Measurements from ENCODE around the gene CCNL2. TPM values are rescaled to one million over a fixed set of nuclear protein-coding genes. Genes with fewer than 3 reads are reported as not detected.
"Not testable (repeated sequence)": the region's sequence is repeated elsewhere in the genome, so short reads cannot be mapped to it uniquely, and the experiment has no call there.

The CCNL2 gene
- total RNA-seq, 1 experiment from 2014 or later: 142 TPM

- TF ChIP-seq CDX4 (CRISPR knock-in tag; IDR thresholded peaks at IDR 0.05; ENCODE audit: borderline replicate concordance) (no peak), HMGA2 (CRISPR knock-in tag; IDR thresholded peaks at IDR 0.05) (no peak), GRHL2 (CRISPR knock-in tag; IDR thresholded peaks at IDR 0.05; ENCODE audit: insufficient replicate concordance, severe bottlenecking) (no peak), ZBTB21 (CRISPR knock-in tag; IDR thresholded peaks at IDR 0.05; ENCODE audit: borderline replicate concordance) (no peak), GTF2I (CRISPR knock-in tag; conservative IDR thresholded peaks at IDR 0.05) (no peak), NFE2L1 (CRISPR knock-in tag; IDR thresholded peaks at IDR 0.05) (no peak), OVOL2 (CRISPR knock-in tag; IDR thresholded peaks at IDR 0.05; ENCODE audit: borderline replicate concordance) (no peak)
- TF ChIP-seq, protein P1, sequence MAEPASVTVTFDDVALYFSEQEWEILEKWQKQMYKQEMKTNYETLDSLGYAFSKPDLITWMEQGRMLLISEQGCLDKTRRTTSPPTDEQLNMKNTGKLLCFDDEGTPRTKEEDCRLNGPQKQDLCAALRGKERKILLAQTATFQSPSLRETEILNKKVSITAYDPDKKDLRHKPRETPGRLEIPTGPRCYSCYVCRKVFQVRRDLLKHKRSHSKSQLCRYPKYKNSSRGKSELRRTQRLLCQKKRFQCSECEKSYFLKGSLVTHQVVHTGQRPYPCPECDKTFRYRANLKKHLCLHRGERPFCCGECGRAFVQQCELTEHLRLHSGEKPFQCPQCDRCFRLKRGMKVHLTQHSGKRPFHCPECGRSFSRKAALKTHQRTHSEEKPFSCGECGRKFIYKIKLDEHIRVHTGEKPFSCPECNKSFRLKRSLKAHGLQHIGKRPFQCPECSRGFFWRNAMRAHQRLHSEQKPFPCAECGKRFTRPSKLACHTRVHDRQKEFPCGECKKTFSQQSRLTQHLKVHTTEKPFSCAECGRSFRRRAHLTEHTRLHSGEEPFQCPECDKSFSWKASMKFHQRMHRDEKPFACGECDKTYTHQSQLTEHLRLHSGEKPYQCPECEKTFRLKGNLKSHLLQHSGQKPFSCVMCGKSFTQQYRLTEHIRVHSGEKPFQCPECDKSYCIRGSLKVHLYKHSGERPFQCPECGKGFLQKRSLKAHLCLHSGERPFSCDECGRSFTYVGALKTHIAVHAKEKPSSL (CRISPR knock-in tag; conservative IDR thresholded peaks at IDR 0.05): no peak
Observed at GRCh38 chr1:1418464-1419362, 19.6 kb upstream of the CCNL2 start (continued).

DNA sequence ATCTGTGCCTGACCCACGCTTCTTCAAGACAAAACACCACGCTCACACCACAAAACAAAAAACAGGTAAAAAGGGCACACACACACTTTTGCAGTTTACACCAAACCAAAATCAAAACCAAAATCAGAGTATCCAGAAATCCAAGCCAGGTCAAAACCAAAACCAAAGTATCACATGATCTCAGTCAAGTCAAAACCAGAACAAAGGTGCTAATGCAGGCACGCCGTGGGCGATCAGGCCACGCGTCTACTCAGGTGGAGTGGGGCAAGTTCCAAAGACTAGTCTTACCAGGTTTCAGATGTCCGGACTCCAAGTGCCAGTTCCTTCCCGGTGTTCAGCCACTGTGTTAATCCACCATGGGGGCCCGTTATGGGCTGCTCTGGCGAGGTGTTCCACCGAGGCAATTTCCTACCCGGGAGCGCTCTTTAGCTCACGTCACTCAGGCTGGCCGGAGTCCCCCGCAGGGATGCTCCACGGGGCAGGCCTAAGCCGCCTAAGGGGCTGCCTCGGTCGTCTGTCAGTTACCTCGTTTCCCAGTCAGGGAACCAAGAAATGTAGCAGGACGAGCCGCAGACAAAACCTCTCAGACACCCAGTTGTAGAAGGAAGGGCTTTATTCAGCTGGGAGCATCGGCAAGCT, 18.8 kb upstream of the CCNL2 start:
- H3K4me3 Mint-ChIP-seq; ATAC-seq; POLR2A ChIA-PET; DNase-seq (ENCODE audit: low spot score); CTCF ChIA-PET; H3K9me3 Mint-ChIP-seq; H3K27ac Mint-ChIP-seq; H3K27me3 Mint-ChIP-seq (ENCODE audit: low read depth); H3K36me3 Mint-ChIP-seq: not testable (repeated sequence)
- H3K4me1 Mint-ChIP-seq: peaks cover 29% of the 10 kb centered on the region

GRCh38 chr1:1417396-1417795, 18.3 kb upstream of the CCNL2 start:
- H3K4me3 Mint-ChIP-seq; H3K9me3 Mint-ChIP-seq; H3K27me3 Mint-ChIP-seq (ENCODE audit: low read depth); DNase-seq (ENCODE audit: low spot score); H3K36me3 Mint-ChIP-seq; CTCF ChIA-PET; ATAC-seq; H3K27ac Mint-ChIP-seq; POLR2A ChIA-PET: not testable (repeated sequence)
- H3K4me1 Mint-ChIP-seq: peaks cover 23% of the 10 kb centered on the region

DNA sequence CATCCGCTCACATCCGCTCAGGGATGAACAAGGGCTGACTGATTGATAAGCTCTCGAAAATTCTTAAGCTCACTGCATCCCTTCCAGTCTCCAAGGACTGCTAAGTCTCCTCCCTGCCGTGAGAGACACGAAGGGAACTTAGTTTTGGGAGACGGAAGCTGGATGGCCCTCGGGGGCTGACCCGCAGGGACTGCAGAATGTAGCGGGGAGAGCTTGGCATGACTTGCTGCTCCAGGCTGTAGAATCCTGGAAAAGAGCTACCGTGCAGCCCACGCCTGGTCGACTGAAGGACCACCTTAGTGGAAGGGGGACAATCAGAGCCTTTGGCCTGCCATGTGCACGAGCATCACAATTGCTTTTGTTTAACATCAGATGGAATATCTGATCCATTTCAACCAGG, 16.6 kb upstream of the CCNL2 start:
- DNase-seq (ENCODE audit: low spot score) (no peak), ATAC-seq (no peak)
- peaks cover 6% of the 10 kb centered on the region; the same call in 1 of the 2 replicates for H3K27me3 Mint-ChIP-seq (ENCODE audit: low read depth)
- ChIA-PET CTCF (interaction anchor here (1.6 kb wide), 1 partner anchor 13 kb away, joined by 5 read pairs; no protein-coding TSS in a partner anchor), POLR2A (no interaction called here)
- H3K36me3 Mint-ChIP-seq: peaks cover 12% of the 10 kb centered on the region
- no peak overlapping the region for H3K4me3 Mint-ChIP-seq
- H3K9me3 Mint-ChIP-seq: peaks cover 19% of the 10 kb centered on the region
- peaks cover 24% of the 10 kb centered on the region for H3K4me1 Mint-ChIP-seq
- 0 out of 2 replicates have a peak overlapping the region, but pooled peaks have one; percentile 45 for H3K27ac Mint-ChIP-seq
- TF ChIP-seq ESRRA (CRISPR knock-in tag; IDR thresholded peaks at IDR 0.05; ENCODE audit: borderline replicate concordance) (no peak), SMAD4 (CRISPR knock-in tag; IDR thresholded peaks at IDR 0.05) (no peak), USF2 (CRISPR knock-in tag; IDR thresholded peaks at IDR 0.05) (no peak), GABPB1 (CRISPR knock-in tag; IDR thresholded peaks at IDR 0.05) (no peak), ELF4 (CRISPR knock-in tag; IDR thresholded peaks at IDR 0.05; ENCODE audit: low read depth) (no peak), MLX (CRISPR knock-in tag; IDR thresholded peaks at IDR 0.05) (no peak), JUN (CRISPR knock-in tag; IDR thresholded peaks at IDR 0.05) (no peak), ETV6 (CRISPR knock-in tag; IDR thresholded peaks at IDR 0.05) (no peak)
- TF ChIP-seq, protein P2, sequence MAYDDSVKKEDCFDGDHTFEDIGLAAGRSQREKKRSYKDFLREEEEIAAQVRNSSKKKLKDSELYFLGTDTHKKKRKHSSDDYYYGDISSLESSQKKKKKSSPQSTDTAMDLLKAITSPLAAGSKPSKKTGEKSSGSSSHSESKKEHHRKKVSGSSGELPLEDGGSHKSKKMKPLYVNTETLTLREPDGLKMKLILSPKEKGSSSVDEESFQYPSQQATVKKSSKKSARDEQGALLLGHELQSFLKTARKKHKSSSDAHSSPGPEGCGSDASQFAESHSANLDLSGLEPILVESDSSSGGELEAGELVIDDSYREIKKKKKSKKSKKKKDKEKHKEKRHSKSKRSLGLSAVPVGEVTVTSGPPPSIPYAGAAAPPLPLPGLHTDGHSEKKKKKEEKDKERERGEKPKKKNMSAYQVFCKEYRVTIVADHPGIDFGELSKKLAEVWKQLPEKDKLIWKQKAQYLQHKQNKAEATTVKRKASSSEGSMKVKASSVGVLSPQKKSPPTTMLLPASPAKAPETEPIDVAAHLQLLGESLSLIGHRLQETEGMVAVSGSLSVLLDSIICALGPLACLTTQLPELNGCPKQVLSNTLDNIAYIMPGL (CRISPR knock-in tag; IDR thresholded peaks at IDR 0.05): no peak
- TF ChIP-seq, protein P3, sequence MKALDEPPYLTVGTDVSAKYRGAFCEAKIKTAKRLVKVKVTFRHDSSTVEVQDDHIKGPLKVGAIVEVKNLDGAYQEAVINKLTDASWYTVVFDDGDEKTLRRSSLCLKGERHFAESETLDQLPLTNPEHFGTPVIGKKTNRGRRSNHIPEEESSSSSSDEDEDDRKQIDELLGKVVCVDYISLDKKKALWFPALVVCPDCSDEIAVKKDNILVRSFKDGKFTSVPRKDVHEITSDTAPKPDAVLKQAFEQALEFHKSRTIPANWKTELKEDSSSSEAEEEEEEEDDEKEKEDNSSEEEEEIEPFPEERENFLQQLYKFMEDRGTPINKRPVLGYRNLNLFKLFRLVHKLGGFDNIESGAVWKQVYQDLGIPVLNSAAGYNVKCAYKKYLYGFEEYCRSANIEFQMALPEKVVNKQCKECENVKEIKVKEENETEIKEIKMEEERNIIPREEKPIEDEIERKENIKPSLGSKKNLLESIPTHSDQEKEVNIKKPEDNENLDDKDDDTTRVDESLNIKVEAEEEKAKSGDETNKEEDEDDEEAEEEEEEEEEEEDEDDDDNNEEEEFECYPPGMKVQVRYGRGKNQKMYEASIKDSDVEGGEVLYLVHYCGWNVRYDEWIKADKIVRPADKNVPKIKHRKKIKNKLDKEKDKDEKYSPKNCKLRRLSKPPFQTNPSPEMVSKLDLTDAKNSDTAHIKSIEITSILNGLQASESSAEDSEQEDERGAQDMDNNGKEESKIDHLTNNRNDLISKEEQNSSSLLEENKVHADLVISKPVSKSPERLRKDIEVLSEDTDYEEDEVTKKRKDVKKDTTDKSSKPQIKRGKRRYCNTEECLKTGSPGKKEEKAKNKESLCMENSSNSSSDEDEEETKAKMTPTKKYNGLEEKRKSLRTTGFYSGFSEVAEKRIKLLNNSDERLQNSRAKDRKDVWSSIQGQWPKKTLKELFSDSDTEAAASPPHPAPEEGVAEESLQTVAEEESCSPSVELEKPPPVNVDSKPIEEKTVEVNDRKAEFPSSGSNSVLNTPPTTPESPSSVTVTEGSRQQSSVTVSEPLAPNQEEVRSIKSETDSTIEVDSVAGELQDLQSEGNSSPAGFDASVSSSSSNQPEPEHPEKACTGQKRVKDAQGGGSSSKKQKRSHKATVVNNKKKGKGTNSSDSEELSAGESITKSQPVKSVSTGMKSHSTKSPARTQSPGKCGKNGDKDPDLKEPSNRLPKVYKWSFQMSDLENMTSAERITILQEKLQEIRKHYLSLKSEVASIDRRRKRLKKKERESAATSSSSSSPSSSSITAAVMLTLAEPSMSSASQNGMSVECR (CRISPR knock-in tag; IDR thresholded peaks at IDR 0.05; ENCODE audit: borderline replicate concordance): no peak

All from WTC11 (cell line).